ENCODE data around the gene MAFB.
"Not testable (repeated sequence)": the region's sequence is repeated elsewhere in the genome, so short reads cannot be mapped to it uniquely, and the experiment has no call there.

MAFB gene

GRCh38 chr20:40689100-40689942 lies at the start of gene MAFB:
TSS of gene MAFB (minus strand) at chr20:40689236. CDS start at chr20:40688850, 386 bp downstream.
- no peak for DNase-seq

GRCh38 chr20:40736468-40736867 lies 47.4 kb upstream of the MAFB start:
- not testable (repeated sequence) for DNase-seq

GRCh38 chr20:40728996-40729395 lies 40.0 kb upstream of the MAFB start:
- DNase-seq, result no peak

- no peak for DNase-seq
Observed at GRCh38 chr20:40728470-40728869, 39.4 kb upstream of the MAFB start.

- DNase-seq, result no peak
Observed at GRCh38 chr20:40727960-40728359, 38.9 kb upstream of the MAFB start.

- DNase-seq, result no peak
Observed at GRCh38 chr20:40726776-40727175, 37.7 kb upstream of the MAFB start.

GRCh38 chr20:40724566-40724965 lies 35.5 kb upstream of the MAFB start:
- no peak for DNase-seq

- DNase-seq, result no peak
Observed at GRCh38 chr20:40720826-40721225, 31.8 kb upstream of the MAFB start.

GRCh38 chr20:40720099-40720498 lies 31.1 kb upstream of the MAFB start:
- DNase-seq, result no peak

- no peak for DNase-seq
Observed at GRCh38 chr20:40718982-40719729, 30.1 kb upstream of the MAFB start.

- no peak for DNase-seq
Observed at GRCh38 chr20:40718214-40718977, 29.4 kb upstream of the MAFB start.

- no peak for DNase-seq
Observed at GRCh38 chr20:40717343-40717865, 28.4 kb upstream of the MAFB start.

- DNase-seq, result no peak
Observed at GRCh38 chr20:40715491-40715890, 26.5 kb upstream of the MAFB start.

- no peak for DNase-seq
Observed at GRCh38 chr20:40714916-40715315, 25.9 kb upstream of the MAFB start.

- DNase-seq, result no peak
Observed at GRCh38 chr20:40714109-40714508, 25.1 kb upstream of the MAFB start.

- DNase-seq, result no peak
Observed at GRCh38 chr20:40713508-40713907, 24.5 kb upstream of the MAFB start.

- no peak for DNase-seq
Observed at GRCh38 chr20:40711079-40711478, 22.0 kb upstream of the MAFB start.

- no peak for DNase-seq
Observed at GRCh38 chr20:40710603-40711002, 21.6 kb upstream of the MAFB start.

- DNase-seq, result no peak
Observed at GRCh38 chr20:40706977-40707582, 18.0 kb upstream of the MAFB start.

- DNase-seq, result no peak
Observed at GRCh38 chr20:40705413-40705812, 16.4 kb upstream of the MAFB start.

GRCh38 chr20:40704828-40705227 lies 15.8 kb upstream of the MAFB start:
- DNase-seq, result no peak

GRCh38 chr20:40703975-40704530 lies 15.0 kb upstream of the MAFB start:
- no peak for DNase-seq
